Right lobe of liver (tissue), 4 donors: ENCODE data around the gene GGNBP2.

Experiments used
- POLR2A ChIP-seq: fragments of 450-650 bp; IDR thresholded peaks from one replicate; pipeline ENCODE4 v1.6.1; 2017; ENCODE audit warnings: antibody characterized with exemption, mild to moderate bottlenecking
- TF ChIP-seq, protein P1 (sequence below), 4 donors: fragments of 200-600 bp in 3 of 4; fragments of 450-650 bp in 1 of 4; IDR thresholded peaks; one replicate each; pipeline versions ENCODE4 v1.5.1 to v1.8.0; 2016 to 2022; ENCODE audit warnings: antibody characterized with exemption in 4 of 4, mild to moderate bottlenecking in 2 of 4
- donor health status: DM: no; HTN: no; CAD: no.
- donor health status: DM: no; HTN: no; CAD: no.
- donor health status: DM: no; HTN: yes; CAD: no.

DNA sequence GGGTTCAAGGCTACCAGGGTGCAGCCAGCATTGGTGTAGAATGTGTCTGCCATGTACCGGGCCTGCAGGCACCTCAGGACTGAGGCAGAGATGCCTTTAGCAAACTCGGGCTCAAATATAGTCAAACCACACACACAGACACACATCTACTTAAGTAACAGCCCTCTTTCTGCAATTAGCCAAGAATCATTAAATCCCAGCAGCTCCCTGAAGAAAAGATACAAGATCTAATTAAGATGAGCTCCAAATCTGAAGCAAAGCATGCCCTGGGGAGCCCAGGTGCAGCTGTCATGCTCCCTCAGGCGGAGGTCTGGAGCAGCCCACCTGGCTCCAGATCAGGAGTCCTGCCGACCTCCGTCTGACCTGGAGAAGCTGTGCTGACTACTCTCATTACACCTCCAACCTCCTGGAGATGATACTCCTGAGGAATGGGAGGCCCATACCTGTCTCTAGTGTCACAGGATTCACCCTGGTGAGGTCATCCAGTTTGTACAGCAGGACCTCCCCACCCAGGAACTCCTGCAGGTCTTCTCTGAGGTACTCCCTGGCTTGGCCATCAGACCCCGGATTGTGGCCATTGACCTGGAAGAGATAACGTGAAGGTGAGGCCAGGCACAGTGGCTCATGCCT lies 17.0 kb upstream of the GGNBP2 start:
- TF ChIP-seq, protein P1, sequence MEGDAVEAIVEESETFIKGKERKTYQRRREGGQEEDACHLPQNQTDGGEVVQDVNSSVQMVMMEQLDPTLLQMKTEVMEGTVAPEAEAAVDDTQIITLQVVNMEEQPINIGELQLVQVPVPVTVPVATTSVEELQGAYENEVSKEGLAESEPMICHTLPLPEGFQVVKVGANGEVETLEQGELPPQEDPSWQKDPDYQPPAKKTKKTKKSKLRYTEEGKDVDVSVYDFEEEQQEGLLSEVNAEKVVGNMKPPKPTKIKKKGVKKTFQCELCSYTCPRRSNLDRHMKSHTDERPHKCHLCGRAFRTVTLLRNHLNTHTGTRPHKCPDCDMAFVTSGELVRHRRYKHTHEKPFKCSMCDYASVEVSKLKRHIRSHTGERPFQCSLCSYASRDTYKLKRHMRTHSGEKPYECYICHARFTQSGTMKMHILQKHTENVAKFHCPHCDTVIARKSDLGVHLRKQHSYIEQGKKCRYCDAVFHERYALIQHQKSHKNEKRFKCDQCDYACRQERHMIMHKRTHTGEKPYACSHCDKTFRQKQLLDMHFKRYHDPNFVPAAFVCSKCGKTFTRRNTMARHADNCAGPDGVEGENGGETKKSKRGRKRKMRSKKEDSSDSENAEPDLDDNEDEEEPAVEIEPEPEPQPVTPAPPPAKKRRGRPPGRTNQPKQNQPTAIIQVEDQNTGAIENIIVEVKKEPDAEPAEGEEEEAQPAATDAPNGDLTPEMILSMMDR (IDR thresholded peaks at IDR 0.05), result no peak
- TF ChIP-seq POLR2A, result no peak
